Measurements from ENCODE around the gene RFNG. TPM values are rescaled to one million over a fixed set of nuclear protein-coding genes. Genes with fewer than 3 reads are reported as not detected.
A peak's percentile ranks its signal among the peaks of the same experiment; 100 is the strongest.

RFNG gene
- total and polyA plus RNA-seq, 2 of the 13 experiments (the other 11 are each of a cell fraction or from before 2014, with no cell fraction given): 61.4 to 64.0 TPM

DNA sequence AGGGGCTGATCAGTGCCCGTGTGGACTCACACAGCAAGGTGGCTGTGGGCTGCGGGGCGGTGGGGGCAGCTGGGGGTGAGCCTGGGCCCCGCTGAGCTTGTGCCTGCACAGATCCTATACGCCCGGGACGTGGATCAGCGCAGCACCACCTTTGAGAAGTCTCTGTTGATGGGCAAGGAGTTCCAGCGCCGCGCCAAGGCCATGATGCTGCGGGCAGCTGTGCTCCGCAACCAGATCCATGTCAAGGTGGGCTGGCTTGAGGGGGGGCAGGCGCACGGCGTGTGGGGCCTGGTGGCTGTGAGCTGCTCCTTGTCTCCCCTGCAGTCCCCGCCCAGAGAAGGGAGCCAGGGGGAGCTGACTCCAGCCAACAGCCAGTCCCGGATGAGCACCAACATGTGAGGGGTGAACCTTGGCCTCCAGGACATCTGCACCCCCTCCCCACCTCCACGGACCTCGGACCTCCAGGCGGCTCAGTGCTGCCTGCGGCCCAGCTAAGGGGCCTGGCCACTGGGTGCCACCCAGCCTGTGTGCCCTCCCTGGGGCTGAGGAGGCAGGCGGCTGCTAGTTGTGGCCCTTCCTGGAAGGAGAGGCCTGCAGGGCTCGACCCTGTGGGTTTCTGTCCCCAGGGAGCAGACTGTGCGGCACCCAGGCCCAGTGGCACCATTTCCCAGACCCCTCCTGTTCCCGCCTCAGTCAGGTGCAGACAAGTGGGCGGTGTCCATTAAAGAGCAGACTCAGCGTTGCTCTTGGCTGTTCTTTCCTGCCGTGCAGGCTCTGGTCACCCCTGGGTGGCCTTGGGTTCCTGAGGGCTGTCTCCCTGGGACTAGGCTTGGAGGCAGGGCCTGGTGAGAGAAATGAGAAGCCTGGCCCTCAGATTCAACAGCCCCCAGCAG, 5.4 kb upstream of the RFNG start (continued):
- no peak; the same call in 1 of the 2 replicates for TF ChIP-seq ZNF414 (CRISPR knock-in tag; IDR thresholded peaks at IDR 0.05)
- TF ChIP-seq CBX2 (IDR thresholded peaks at IDR 0.05; ENCODE audit: low read depth, low read length): no peak
- TF ChIP-seq CBX2 (CRISPR knock-in tag; IDR thresholded peaks at IDR 0.05; ENCODE audit: low read depth): no peak
- TF ChIP-seq ZMYM2 (CRISPR knock-in tag; IDR thresholded peaks at IDR 0.05): no peak
- TF ChIP-seq GTF2F1 (IDR thresholded peaks at IDR 0.05; ENCODE audit: low read length): no peak; the same call in 1 of the 2 replicates
- no peak; the same call in 1 of the 2 replicates for TF ChIP-seq ZBTB25 (CRISPR knock-in tag; IDR thresholded peaks at IDR 0.05)
- TF ChIP-seq ZNF616 (CRISPR knock-in tag; IDR thresholded peaks at IDR 0.05; ENCODE audit: low read depth): no peak; the same call in 1 of the 2 replicates
- TF ChIP-seq HMGXB3 (CRISPR knock-in tag; IDR thresholded peaks at IDR 0.05; ENCODE audit: borderline replicate concordance): no peak
- TF ChIP-seq ELF1 (CRISPR knock-in tag; IDR thresholded peaks at IDR 0.05): peak; percentile 35; the same call in 1 of the 2 replicates
- no peak for TF ChIP-seq ETV6 (CRISPR knock-in tag; conservative IDR thresholded peaks at IDR 0.05)
- TF ChIP-seq ZNF546 (CRISPR knock-in tag; conservative IDR thresholded peaks at IDR 0.05): peak; percentile 89; the same call in 1 of the 2 replicates
- no peak for TF ChIP-seq NPAS2 (CRISPR knock-in tag; IDR thresholded peaks at IDR 0.05; ENCODE audit: borderline replicate concordance)
- no peak for TF ChIP-seq ZXDC (CRISPR knock-in tag; IDR thresholded peaks at IDR 0.05)
- no peak for TF ChIP-seq ZFP62 (CRISPR knock-in tag; IDR thresholded peaks at IDR 0.05)
- peak; percentile 66 for TF ChIP-seq ZNF317 (CRISPR knock-in tag; IDR thresholded peaks at IDR 0.05)
- TF ChIP-seq ZNF564 (CRISPR knock-in tag; IDR thresholded peaks at IDR 0.05): peak; percentile 64; the same call in 1 of the 2 replicates
- no peak for TF ChIP-seq SRSF9 (IDR thresholded peaks at IDR 0.05; ENCODE audit: borderline replicate concordance, insufficient read depth, low read depth, low read length, poor library complexity, severe bottlenecking)
- peak; percentile 36; the same call in 1 of the 2 replicates for TF ChIP-seq GFI1 (CRISPR knock-in tag; IDR thresholded peaks at IDR 0.05; ENCODE audit: borderline replicate concordance)
- peak; percentile 54; the same call in 1 of the 2 replicates for TF ChIP-seq ZNF547 (CRISPR knock-in tag; IDR thresholded peaks at IDR 0.05)
- no peak for TF ChIP-seq IKZF1 (IDR thresholded peaks at IDR 0.05)
- 0 out of 2 replicates have a peak, but pooled peaks have one; percentile 11 for TF ChIP-seq ZNF550 (CRISPR knock-in tag; IDR thresholded peaks at IDR 0.05; ENCODE audit: borderline replicate concordance)
